ENCODE measurements around the gene AMPD3. TPM values are rescaled to one million over a fixed set of nuclear protein-coding genes. Genes with fewer than 3 reads are reported as not detected.
"Not testable (repeated sequence)": the region's sequence is repeated elsewhere in the genome, so short reads cannot be mapped to it uniquely, and the experiment has no call there.

AMPD3 gene
- polyA plus RNA-seq, 4 donors = 5.1 to 7.7 (median 5.5) TPM

DNA sequence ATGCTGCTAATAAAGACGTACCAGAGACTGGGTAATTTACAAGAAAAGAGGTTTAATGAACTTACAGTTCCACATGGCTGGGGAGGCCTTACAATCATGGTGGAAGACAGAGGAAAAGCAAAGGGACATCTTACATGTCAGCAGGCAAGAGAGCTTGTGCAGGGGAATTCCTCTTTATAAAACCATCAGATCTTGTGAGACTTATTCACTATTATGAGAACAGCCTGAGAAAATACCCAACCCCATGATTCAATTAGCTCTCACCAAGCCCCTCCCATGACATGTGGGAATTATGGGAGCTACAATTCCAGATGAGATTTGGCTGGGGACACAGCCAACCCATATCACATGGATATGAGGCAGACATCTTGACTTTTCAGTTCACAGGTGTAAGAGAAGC is 18.4 kb upstream of the AMPD3 start:
- not testable (repeated sequence) for DNase-seq (ENCODE audit: low read depth in 4 of 4, low spot score in 2 of 4)

DNA sequence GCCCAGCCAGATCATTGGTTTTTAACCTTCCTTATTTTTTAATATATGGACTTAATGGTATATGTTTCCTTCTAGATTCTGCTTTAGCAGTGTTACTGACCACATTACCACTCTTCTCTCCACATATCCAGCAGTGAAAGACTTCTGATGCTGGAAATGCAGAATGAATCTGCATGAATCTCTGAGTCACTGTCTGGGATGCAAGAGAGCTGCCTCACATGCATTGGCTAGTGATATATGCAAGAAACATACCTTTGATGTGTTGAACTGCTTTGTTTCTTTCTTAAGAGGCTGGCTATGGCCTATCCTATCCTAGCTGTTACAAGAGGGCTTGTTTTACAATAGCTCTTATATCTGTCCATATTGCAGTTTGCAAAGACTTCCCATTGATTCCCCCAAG is 16.6 kb upstream of the AMPD3 start:
- DNase-seq (ENCODE audit: low read depth in 4 of 4, low spot score in 2 of 4) = no peak

DNA sequence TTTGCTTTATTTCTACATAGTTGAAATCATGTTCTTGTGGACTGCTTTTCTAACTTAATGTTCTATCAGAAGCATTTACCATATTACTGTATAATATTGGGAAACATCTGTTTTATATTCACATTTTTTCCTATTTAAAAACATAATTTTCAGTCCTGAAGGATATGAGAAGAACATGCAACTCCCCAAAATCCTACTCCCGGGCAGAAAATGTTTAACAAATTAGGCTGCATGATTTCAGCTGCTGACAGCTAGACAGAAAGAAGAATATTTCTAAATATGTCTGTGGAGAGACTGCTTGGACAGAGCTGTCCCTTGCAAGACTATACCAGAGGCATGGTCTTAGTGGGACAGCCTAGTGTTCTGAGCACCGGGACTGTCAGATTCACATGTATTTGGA is 15.7 kb upstream of the AMPD3 start:
- DNase-seq (ENCODE audit: low read depth in 4 of 4, low spot score in 2 of 4) = no peak

DNA sequence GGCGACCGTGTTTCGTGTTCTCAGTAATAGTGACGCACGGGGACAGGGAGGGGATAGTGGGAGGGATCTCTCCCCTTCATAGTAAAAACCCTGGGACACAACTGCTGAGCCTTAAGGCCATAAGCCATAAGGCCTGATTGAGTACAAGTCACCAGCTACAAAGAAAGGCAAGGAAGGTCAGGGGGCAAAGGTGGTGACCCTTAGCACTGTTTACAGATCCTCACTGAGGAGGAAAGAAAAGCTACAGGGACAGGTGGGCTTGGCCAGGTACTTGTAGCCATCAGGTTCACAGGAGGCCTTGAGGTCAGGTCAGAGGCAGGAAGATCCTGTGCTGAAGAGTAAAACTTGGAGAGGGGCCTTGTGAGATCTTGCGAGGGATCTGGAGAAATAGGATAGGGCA is 15.1 kb upstream of the AMPD3 start:
- no peak for DNase-seq (ENCODE audit: low read depth in 4 of 4, low spot score in 2 of 4)

DNA sequence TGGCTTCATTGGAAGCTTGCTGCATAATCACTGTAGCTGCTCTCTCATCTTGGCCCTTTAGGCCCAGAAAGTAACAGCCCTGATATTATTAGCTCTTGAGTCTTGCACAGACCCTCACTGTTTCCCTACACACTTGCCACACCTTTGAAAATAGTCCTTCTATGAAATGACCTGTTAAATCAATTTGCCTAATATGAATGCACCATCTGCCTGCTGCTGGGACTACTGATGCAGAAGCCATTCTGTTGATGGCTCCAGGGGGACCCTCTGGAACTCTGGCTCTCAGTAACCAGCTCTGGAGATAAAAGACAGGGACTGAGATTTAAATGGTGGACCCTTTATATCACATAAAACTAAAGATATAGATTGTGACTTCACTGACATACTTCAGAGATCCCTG is 14.7 kb upstream of the AMPD3 start:
- DNase-seq (ENCODE audit: low read depth in 4 of 4, low spot score in 2 of 4) = no peak

DNA sequence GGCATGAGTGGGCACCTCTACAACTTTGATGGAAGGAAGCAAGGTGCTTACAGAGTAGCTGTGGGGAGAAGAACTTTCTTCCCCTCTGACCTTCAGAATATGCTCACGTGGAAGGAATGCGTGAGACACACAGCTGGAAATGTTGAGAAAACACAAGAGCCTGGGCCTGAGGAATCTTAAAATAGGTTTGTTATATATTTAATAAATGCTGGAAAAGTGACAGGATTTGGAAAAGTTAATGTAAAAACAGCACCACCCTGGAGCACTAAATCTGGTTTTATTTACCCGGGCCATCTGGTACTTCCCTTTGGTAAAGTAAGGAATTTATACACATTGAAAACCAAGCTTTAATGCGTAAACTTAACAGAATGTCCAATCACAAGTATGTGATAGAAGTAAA is 14.0 kb upstream of the AMPD3 start:
- DNase-seq (ENCODE audit: low read depth in 4 of 4, low spot score in 2 of 4) = no peak

DNA sequence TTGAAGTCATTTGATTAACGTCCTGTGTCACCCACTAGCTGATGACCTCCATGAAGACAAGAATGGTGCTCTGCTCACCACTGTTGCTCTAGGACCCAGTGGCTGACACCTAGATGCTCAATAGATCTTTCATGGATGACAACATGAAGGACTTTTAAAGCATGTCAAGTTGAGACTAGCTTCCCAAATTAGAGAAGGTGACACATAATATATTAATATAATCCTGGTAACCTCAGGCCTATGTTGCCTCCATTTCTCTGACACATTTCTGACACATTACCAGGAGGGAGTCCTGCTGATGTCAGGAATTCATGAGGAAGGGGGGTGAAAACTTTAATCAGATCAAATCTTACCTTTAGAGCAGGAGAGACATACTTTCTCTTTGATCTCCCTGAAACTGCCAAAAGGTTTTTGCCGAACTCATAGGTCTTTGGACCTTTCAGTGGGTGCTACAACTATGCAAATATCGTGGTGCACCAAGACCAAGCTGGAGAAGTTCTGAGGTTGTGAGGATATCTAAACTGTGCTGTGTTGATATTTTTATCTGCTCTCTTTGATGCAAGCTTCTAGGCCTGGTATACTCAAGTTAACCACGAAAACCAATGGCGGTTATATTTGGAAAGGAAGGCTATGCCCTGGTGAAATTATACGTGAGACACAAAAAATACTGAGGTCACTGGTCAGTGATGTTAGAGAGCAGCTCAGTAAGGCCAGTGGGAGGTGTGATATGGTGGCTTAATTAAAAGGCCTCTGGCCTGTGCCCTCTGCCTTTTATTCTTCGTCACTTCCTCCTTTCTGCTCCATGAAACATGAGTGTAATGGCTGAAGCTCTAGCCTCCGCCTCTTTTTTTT is 13.2 kb upstream of the AMPD3 start:
- no peak for DNase-seq (ENCODE audit: low read depth in 4 of 4, low spot score in 2 of 4)

DNA sequence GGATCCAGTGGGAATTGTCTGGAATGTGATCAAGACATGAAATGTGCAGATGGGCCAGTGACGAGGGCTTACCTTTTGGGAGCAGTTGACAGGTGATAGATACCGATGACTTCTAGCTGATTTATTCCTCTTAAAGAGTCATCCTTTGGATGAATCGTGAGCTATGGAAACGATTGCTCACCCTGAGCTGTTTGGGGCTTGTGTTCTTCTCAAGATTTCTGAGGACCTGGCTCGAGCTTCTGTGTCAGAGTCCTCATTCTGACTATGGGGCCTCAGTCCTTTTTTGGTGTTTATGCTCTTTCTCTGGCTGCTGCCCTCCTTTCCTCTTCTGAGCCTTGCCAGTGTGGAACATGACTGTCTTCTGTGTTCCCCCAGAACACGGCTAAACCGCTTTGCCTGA is 11.9 kb upstream of the AMPD3 start:
- DNase-seq (ENCODE audit: low read depth in 4 of 4, low spot score in 2 of 4) = no peak

DNA sequence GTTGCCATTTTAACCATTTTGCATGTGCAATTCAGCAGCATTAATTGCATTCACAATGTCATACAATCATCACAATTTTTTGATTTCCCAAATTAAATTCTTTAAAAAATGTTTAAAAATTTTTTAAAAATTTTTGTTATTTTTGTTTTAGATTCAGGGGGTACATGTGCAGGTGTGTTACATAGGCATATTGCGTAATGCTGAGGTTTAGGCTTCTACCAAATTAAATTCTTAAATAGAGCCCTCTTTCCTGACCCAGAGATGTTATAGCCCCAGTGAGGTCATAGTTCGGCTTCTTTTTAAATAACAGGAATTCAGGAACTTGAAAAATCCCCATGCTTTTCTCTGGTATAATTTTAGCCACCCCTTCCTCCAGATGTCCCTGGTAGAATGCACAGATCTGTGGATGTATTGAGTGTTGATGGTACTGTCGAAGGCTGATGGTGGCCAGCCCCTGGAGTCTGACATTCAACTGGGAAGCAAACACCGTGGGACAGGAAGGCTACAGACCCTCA is 11.3 kb upstream of the AMPD3 start:
- DNase-seq (ENCODE audit: low read depth in 4 of 4, low spot score in 2 of 4) = no peak

DNA sequence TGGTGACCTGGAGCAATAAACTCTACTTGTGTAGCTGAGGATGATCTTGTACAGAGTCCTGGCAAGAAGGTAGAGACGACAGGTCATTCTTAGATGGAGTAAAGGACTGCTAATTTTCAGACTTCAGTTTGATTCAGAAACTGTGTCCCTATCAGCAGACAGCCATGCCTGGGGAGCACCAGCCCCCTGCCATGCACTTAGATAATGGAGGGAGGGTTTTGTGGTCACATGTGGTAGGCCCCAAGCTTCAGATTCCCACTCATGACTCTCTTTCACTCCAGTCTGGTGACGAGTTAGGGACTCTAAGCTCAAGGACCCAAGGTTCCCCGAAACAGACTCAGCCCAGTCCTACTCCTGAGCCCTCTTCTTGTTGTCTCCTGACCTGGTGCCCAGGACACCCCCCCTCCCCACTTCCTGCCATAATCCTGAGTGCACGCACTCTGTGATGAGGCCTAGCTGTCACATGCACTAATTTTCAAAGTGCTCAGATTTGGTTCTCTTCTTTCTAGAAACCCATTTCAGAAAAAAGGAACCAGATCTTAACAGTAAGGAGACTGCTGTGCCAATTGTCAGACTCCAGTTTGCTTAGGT is 10.2 kb upstream of the AMPD3 start:
- no peak for DNase-seq (ENCODE audit: low read depth in 4 of 4, low spot score in 2 of 4)

DNA sequence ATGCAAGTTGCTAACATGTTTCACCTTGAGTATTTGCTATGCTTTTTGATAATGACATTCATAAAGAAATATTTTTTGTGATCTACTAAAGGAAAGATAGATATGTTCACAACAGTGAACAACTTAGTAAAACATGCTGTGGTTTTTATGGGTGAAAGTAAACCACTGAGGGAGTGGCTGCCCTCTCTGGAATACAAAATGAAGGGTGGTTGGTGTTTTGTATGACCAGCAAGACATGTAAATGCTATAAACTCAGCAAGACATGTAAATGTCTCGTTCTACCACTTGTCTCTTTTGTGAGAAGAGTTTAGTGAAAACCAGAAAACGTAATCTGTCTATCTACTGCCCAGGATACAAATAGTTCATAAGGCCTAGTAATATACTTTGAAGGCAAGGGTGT is 7.6 kb upstream of the AMPD3 start:
- DNase-seq (ENCODE audit: low read depth in 4 of 4, low spot score in 2 of 4) = no peak

DNA sequence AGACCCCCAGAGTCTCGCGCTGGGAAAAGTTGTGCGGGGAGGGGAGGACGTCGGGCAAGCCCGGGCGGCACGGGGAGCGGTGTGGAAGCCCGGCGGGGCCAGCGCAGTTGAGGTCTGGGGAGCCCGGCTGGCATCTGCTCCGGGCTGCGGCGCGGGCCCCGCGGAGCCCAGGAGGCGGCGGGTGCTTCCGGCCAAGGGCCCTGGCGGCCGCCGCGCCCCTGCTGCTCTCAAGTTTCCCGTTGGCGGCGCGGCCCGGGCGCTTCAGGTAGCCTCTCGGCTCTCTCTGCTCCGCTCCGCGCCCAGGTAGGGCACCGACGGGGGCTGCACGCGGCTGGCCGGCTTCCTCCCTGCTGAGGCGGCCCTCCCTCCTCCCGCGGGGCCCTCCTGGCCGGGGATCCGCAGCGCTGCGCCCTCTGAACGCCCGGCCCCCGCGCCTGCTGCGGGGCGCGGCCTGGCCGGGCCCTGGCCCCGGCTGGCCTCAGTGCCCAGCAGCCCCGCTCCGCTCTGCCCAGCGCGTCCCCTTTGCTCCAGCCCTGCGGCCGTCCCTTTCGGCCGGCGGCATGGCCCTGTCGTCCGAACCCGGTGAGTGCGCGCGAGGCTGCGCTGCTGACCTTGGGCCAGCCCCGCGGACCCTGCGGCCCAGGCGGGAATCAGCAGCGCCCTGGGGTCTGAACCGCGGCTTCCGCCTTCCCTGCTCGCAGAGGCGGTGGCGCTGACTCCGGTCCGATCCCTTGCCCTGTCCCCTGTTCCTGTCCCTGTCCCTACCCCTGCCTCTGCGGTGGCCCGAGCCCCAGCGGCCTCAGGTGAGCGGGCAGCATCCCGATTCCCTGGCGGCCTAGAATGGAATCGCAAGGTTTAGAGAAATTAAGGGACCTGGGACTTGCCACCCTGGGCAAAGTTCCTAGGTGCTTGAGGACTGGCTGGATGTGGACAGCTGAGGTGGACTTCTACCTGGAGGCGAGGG is 4.3 kb upstream of the AMPD3 start:
- DNase-seq (ENCODE audit: low read depth in 4 of 4, low spot score in 2 of 4) = no peak

DNA sequence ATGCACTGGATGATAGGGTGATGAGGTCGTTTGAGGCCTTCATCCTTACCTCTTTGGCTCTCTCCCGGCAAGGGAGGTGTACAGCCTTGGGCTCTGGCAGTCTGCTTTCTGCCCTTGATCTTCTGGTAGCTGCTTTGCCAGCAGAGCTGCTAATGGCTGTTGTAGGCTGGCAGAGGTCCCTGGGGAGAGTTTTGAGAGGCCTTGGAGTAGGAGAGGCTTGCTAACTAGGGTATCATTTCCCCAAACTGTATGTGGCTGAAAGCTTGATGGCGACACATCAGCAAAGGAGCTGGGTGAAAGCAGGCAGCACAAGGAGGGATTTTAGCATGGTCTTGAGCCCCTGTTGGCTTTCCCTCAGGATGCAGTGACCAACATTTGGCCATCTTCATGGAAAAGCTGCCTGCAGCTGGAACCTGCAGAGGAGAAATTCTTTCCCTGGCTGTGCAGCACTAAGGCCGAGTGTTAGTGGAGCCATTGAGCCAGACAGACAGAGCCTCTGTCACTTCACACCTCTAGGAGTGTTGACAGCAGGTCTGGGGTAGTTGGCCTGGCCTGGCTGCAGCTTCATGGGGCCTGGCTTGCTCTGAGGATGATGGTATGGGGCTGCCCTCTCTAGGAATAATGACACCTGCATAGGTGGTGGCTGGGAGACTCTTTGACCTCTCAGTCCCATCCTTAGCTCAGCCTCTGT is 3.5 kb upstream of the AMPD3 start:
- no peak for DNase-seq (ENCODE audit: low read depth in 4 of 4, low spot score in 2 of 4)

DNA sequence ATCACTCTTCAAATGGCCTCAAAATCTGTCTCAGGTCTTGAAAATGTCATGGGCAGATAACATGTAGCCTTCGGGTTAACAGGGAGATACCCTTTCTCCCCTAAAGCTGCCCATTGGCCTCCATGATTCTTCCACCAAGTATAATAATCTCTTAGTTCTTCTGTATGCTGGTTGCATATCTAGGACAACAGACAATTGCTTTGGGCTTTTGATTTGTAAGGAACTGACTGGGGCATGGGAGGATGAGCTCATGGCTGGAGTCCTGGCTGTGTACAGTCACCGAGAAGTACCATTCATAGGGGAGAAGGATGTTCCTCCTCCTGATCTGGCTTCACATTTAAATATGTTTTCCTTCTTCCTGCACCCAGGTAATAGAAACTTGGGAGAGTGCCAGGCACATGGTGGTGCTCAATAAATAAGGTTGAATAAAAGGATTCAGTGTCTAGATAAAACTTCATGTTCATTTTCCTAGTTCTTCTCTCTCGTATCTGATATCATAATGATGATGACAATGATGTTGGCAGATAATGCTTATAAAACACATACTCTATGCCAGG is 2.8 kb upstream of the AMPD3 start:
- DNase-seq (ENCODE audit: low read depth in 4 of 4, low spot score in 2 of 4) = no peak

DNA sequence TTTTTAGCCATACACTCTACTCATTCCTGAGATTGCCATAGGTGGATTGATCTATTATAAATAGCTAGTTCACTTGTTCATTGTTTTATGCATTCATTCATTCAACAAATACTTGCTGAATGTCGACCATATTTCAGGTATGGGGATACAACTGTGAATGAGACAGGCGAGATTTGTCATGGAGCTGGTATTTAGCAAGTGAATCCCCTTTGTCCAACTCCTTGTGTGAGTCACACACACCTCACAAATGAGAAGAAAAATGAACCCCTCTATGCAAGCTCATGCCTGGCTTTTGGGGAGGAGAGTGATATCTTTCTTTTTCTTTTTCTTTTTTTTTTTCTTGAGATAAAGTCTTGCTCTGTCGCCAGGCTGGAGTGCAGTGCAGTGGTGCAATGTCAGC is 1.8 kb upstream of the AMPD3 start:
- no peak for DNase-seq (ENCODE audit: low read depth in 4 of 4, low spot score in 2 of 4)

DNA sequence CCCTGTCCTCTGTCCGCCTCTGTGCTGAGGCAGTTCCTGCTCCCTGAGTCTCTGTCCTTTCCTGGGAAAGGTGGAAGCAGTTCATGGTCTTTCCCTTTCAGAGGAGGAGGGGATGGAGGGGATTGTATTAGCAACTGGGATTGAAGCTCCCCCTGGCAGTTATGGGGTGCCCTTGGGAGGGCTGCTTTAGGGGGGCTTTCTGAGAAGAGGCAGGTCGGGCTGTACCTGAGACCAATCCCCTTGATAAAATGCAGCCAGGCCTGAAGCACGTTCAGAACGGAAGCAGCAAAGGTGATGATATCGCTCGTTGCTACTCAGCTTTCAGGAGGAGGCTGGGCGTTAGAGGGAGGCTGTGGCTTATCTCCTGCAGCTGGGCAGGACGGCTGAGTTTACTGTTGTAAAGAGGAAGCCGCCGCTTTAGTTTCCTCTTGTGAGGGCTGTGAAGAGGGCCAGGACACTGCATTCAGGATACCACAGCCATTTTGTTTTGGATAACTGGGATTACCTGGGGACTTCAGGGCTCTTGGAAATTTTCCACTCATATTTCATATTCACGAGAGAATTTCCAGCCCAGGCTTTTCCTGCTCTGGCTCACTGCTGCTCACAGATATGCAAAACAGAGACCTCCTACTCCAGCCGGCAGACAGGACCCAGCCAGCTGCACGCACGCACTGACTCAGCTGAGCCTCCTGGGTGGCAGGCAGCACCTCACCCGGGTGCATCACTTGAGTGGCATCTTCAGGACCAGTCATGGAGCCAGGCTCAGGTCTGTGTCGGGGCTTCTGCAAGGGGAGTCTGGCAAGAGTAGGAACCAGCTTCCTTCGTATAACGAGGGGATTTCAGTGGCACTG is 798 bp downstream of the AMPD3 start:
- no peak for DNase-seq (ENCODE audit: low read depth in 4 of 4, low spot score in 2 of 4)

DNA sequence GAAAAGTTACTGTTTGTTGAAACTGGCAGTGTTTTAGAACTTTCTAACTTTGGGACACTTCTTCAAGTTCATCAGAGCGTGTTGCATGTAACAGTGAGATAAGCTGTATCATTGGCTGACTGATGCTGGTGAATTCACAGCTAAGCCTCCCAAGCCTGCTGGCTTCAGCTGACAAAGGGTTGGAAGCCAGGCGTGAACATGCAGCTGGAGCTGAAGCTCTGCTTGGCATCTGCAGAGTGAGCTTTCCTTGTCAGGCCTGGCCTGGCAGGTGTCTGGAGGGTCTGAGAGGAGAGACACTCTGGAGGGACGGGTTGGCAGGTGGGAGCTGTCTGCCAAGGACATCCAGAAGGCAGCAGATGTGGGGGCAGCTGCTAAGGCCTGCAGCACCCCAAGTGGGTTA is 1.5 kb downstream of the AMPD3 start:
- no peak for DNase-seq (ENCODE audit: low read depth in 4 of 4, low spot score in 2 of 4)

DNA sequence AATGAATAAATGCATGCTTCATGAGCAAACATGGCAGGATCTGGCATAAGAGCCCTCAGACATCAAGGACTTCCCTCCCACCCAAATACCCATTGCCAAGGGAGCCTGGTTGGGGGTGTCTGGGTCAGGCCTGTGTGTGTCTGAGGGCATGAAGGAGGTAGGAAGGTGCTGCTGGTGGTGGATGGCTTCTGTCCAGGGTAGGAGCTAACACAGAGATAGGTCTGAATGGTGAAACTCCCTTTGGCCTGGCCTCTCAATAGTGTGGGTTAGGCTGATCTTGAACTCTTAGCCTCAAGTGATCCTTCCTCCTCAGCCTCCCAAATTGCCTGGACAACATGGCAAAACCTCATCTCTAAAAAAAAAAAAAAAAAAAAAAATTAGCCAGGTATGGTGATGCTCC is 2.8 kb downstream of the AMPD3 start:
- no peak for DNase-seq (ENCODE audit: low read depth in 4 of 4, low spot score in 2 of 4)
